GM12874 (cell line): Measurements from ENCODE around the gene OR6C65.

Source experiments
- TF ChIP-seq, protein P1 (sequence below): IDR thresholded peaks from 2 replicates; pipeline ENCODE4 v1.5.1; 2011; ENCODE audit warnings: low read depth, mild to moderate bottlenecking, control low read depth, low read length, moderate library complexity; ENCODE audit not compliant: insufficient read depth

OR6C65 gene

DNA sequence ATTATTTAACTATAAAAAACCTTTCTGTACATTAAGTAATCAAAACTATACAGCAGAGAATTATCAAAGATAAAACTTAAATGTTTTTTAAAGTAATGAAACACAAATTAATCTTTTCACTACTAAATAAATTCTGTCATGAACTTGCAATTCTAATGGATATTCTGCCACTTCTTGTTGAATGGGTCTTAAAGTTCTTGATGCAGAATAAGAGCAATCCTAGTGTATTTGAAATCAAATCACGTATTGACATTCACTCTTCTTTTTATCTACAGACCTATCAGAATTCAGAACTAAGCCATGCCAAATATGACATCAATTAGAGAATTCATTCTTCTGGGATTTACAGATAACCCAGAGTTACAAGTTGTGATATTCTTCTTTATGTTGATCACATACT is at the start of gene OR6C65:
Gene OR6C65, plus strand, starts transcription at position 301 of the 400 bp plus-strand sequence. Its CDS starts 0 bp downstream, at position 301.
- TF ChIP-seq, protein P1, sequence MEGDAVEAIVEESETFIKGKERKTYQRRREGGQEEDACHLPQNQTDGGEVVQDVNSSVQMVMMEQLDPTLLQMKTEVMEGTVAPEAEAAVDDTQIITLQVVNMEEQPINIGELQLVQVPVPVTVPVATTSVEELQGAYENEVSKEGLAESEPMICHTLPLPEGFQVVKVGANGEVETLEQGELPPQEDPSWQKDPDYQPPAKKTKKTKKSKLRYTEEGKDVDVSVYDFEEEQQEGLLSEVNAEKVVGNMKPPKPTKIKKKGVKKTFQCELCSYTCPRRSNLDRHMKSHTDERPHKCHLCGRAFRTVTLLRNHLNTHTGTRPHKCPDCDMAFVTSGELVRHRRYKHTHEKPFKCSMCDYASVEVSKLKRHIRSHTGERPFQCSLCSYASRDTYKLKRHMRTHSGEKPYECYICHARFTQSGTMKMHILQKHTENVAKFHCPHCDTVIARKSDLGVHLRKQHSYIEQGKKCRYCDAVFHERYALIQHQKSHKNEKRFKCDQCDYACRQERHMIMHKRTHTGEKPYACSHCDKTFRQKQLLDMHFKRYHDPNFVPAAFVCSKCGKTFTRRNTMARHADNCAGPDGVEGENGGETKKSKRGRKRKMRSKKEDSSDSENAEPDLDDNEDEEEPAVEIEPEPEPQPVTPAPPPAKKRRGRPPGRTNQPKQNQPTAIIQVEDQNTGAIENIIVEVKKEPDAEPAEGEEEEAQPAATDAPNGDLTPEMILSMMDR = no peak

- TF ChIP-seq, protein P1 = no peak
Measured at GRCh38 chr12:55362675-55363074, 37.7 kb upstream of the OR6C65 start, which contains the start of gene OR6C75. TSS of gene OR6C75 (plus strand) at chr12:55362975. CDS start at chr12:55365111, 2,136 bp downstream.

DNA sequence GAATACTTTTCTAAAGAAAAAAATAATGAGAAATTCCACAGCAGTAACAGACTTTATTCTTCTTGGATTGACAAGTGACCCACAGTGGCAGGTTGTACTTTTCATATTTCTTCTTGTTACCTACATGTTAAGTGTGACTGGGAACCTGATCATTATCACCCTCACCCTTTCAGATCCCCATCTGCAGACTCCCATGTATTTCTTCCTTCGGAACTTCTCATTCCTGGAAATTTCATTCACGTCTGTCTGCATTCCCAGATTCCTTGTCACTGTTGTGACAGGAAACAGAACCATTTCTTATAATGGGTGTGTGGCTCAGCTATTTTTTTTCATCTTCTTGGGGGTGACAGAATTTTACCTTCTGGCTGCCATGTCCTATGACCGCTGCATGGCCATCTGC is 35.2 kb upstream of the OR6C65 start:
- TF ChIP-seq, protein P1 = no peak

- TF ChIP-seq, protein P1 = no peak
Measured at GRCh38 chr12:55372521-55372920, 27.8 kb upstream of the OR6C65 start.

DNA sequence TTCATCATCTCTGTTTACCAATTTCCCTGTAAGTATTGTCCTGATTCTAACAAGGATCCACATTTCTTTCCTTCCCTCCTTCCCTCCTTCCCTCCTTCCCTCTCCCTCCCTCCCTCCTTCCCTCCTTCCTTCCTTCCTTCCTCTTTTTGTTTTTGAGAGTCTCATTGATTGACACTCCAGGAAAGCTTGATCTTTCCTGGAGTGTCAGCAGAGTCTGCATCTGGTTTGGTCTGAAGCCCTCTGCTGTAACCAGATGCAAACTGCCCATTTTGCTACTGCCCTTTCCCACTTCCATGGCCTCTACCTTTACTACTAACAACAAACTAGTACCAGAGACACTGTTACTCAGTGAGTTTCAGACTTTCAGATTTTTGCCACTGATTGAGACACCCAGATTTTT is 14.4 kb upstream of the OR6C65 start:
- TF ChIP-seq, protein P1 = no peak

- TF ChIP-seq, protein P1 = no peak
Measured at GRCh38 chr12:55392032-55392795, 8.1 kb upstream of the OR6C65 start.

DNA sequence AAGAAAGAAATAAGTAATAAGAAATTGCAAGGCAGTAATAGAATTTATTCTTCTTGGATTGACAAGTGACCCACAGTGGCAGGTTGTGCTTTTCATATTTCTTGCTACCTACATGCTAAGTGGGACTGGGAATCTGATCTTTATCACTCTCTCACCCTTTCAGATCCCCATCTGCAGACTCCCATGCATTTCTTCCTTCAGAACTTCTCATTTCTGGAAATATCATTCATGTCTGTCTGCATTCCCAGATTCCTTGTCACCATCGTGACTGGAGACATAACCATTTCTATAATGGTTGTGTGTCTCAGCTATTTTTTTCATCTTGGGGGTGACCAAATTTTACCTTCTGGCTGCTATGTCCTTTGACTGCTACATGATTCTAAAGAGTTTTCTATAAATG is 4.0 kb upstream of the OR6C65 start:
- TF ChIP-seq, protein P1 = no peak
